Measurements from ENCODE around the gene GSG1L. TPM values are rescaled to one million over a fixed set of nuclear protein-coding genes. Genes with fewer than 3 reads are reported as not detected.

The GSG1L gene
- total RNA-seq, 1 experiment from 2014 or later, result 2.3 TPM

GRCh38 chr16:27781195-27781524 is 282.4 kb downstream of the GSG1L start:
- DNase-seq (ENCODE audit: low read depth), result no peak
- in situ Hi-C loops (cut with HindIII; ENCODE audit: low pct_unique_long_range_greater_than_20kb, low sequenced_read_pairs), result no loop called here

GRCh38 chr16:27780468-27781194 is 282.9 kb downstream of the GSG1L start:
- in situ Hi-C loops (cut with HindIII; ENCODE audit: low pct_unique_long_range_greater_than_20kb, low sequenced_read_pairs), result no loop called here

GRCh38 chr16:27779641-27780164 is 283.8 kb downstream of the GSG1L start:
- no peak for DNase-seq (ENCODE audit: low read depth)
- in situ Hi-C loops (cut with HindIII; ENCODE audit: low pct_unique_long_range_greater_than_20kb, low sequenced_read_pairs), result no loop called here

More at GRCh38 chr16:27780468-27781194, 282.9 kb downstream of the GSG1L start:
- DNase-seq (ENCODE audit: low read depth), result no peak

- DNase-seq (ENCODE audit: low read depth), result no peak
- in situ Hi-C loops (cut with HindIII; ENCODE audit: low pct_unique_long_range_greater_than_20kb, low sequenced_read_pairs), result no loop called here
Measured at GRCh38 chr16:27778926-27779570, 284.5 kb downstream of the GSG1L start.

- DNase-seq (ENCODE audit: low read depth), result no peak
- in situ Hi-C loops (cut with HindIII; ENCODE audit: low pct_unique_long_range_greater_than_20kb, low sequenced_read_pairs), result no loop called here
Measured at GRCh38 chr16:27778171-27778925, 285.2 kb downstream of the GSG1L start.

GRCh38 chr16:27777527-27777926 is 286.0 kb downstream of the GSG1L start:
- DNase-seq (ENCODE audit: low read depth), result no peak

GRCh38 chr16:27776556-27777225 is 286.8 kb downstream of the GSG1L start:
- DNase-seq (ENCODE audit: low read depth), result no peak

More at GRCh38 chr16:27777527-27777926, 286.0 kb downstream of the GSG1L start:
- in situ Hi-C loops (cut with HindIII; ENCODE audit: low pct_unique_long_range_greater_than_20kb, low sequenced_read_pairs), result no loop called here

GRCh38 chr16:27775254-27775653 is 288.3 kb downstream of the GSG1L start:
- in situ Hi-C loops (cut with HindIII; ENCODE audit: low pct_unique_long_range_greater_than_20kb, low sequenced_read_pairs), result no loop called here
- no peak for DNase-seq (ENCODE audit: low read depth)

More at GRCh38 chr16:27776556-27777225, 286.8 kb downstream of the GSG1L start:
- in situ Hi-C loops (cut with HindIII; ENCODE audit: low pct_unique_long_range_greater_than_20kb, low sequenced_read_pairs), result no loop called here

GRCh38 chr16:27774779-27775178 is 288.7 kb downstream of the GSG1L start:
- in situ Hi-C loops (cut with HindIII; ENCODE audit: low pct_unique_long_range_greater_than_20kb, low sequenced_read_pairs), result no loop called here
- no peak for DNase-seq (ENCODE audit: low read depth)

GRCh38 chr16:27773344-27773743 is 290.2 kb downstream of the GSG1L start:
- in situ Hi-C loops (cut with HindIII; ENCODE audit: low pct_unique_long_range_greater_than_20kb, low sequenced_read_pairs), result no loop called here
- DNase-seq (ENCODE audit: low read depth), result no peak

GRCh38 chr16:27772093-27772825 is 291.3 kb downstream of the GSG1L start:
- DNase-seq (ENCODE audit: low read depth), result no peak
- in situ Hi-C loops (cut with HindIII; ENCODE audit: low pct_unique_long_range_greater_than_20kb, low sequenced_read_pairs), result no loop called here

GRCh38 chr16:27771201-27771910 is 292.2 kb downstream of the GSG1L start:
- in situ Hi-C loops (cut with HindIII; ENCODE audit: low pct_unique_long_range_greater_than_20kb, low sequenced_read_pairs), result no loop called here
- no peak for DNase-seq (ENCODE audit: low read depth)

GRCh38 chr16:27770271-27771196 is 293.0 kb downstream of the GSG1L start:
- in situ Hi-C loops (cut with HindIII; ENCODE audit: low pct_unique_long_range_greater_than_20kb, low sequenced_read_pairs), result no loop called here
- DNase-seq (ENCODE audit: low read depth), result no peak

- in situ Hi-C loops (cut with HindIII; ENCODE audit: low pct_unique_long_range_greater_than_20kb, low sequenced_read_pairs), result no loop called here
- peak; percentile 84 for DNase-seq (ENCODE audit: low read depth)
Measured at GRCh38 chr16:27769561-27770255, 293.8 kb downstream of the GSG1L start.

GRCh38 chr16:27768651-27769272 is 294.8 kb downstream of the GSG1L start:
- in situ Hi-C loops (cut with HindIII; ENCODE audit: low pct_unique_long_range_greater_than_20kb, low sequenced_read_pairs), result no loop called here

More at GRCh38 chr16:27768651-27769272, 294.8 kb downstream of the GSG1L start:
- DNase-seq (ENCODE audit: low read depth), result no peak

Measured in Caki2 (cell line).